ENCODE measurements around the gene PTPRH. TPM values are rescaled to one million over a fixed set of nuclear protein-coding genes. Genes with fewer than 3 reads are reported as not detected.

The PTPRH gene
- total RNA-seq, 2 experiments from 2014 or later, result not detected

GRCh38 chr19:55216461-55217198, 7.3 kb upstream of the PTPRH start:
- ATAC-seq (ENCODE audit: poor library complexity) (peak; percentile 72), DNase-seq (peak in 13 of 14 experiments; percentile 13 to 69 (median 35))
- peaks cover 11% of the 10 kb centered on the region for H3K4me1 Mint-ChIP-seq (ENCODE audit: low read depth)
- H3K27me3 ChIP-seq (ENCODE audit: control insufficient read depth in 1 of 2, insufficient read depth in 2 of 2, low read length in 2 of 2), result peaks cover 3 to 7% of the 10 kb centered on the region in 2 experiments
- TF ChIP-seq, protein P1, sequence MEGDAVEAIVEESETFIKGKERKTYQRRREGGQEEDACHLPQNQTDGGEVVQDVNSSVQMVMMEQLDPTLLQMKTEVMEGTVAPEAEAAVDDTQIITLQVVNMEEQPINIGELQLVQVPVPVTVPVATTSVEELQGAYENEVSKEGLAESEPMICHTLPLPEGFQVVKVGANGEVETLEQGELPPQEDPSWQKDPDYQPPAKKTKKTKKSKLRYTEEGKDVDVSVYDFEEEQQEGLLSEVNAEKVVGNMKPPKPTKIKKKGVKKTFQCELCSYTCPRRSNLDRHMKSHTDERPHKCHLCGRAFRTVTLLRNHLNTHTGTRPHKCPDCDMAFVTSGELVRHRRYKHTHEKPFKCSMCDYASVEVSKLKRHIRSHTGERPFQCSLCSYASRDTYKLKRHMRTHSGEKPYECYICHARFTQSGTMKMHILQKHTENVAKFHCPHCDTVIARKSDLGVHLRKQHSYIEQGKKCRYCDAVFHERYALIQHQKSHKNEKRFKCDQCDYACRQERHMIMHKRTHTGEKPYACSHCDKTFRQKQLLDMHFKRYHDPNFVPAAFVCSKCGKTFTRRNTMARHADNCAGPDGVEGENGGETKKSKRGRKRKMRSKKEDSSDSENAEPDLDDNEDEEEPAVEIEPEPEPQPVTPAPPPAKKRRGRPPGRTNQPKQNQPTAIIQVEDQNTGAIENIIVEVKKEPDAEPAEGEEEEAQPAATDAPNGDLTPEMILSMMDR (IDR thresholded peaks at IDR 0.05), result no peak
- no peak overlapping the region for H3K4me3 Mint-ChIP-seq
- H3K27me3 Mint-ChIP-seq, result peaks cover 29% of the 10 kb centered on the region
- ChIA-PET CTCF (no interaction called here), POLR2A (interaction anchor here (1.6 kb wide), 1 partner anchor 43 kb away, joined by 3 read pairs; no protein-coding TSS in a partner anchor)
- H3K27ac ChIP-seq (ENCODE audit: low read depth in 1 of 2, low read length in 2 of 2), result no peak overlapping the region
- no peak overlapping the region for H3K4me3 ChIP-seq (ENCODE audit: low read length)
- peaks cover 6 to 43% of the 10 kb centered on the region in 2 experiments for H3K9me3 ChIP-seq (ENCODE audit: control insufficient read depth in 1 of 2, insufficient read depth in 1 of 2, low read length in 2 of 2)
- no peak overlapping the region for H3K27ac Mint-ChIP-seq
- peaks cover 13% of the 10 kb centered on the region for H3K4me1 ChIP-seq (ENCODE audit: insufficient read depth, low read length)
- H3K36me3 Mint-ChIP-seq (ENCODE audit: low read depth), result peaks cover 12% of the 10 kb centered on the region
- intact Hi-C loops (cut with DNase I, micrococcal nuclease), result loop anchor here in 1 of 2 experiments (5.0 kb wide), 1 partner anchor 36 kb away; no protein-coding TSS in a partner anchor
- H3K9me3 Mint-ChIP-seq, result peaks cover 4% of the 10 kb centered on the region
- no peaks in the 10 kb centered on the region for H3K36me3 ChIP-seq (ENCODE audit: insufficient read depth, low read length)

GRCh38 chr19:55213547-55213946, 4.2 kb upstream of the PTPRH start:
- Mint-ChIP-seq H3K27ac (no peak overlapping the region), H3K4me1 (ENCODE audit: low read depth) (peaks cover 11% of the 10 kb centered on the region), H3K9me3 (peaks cover 4% of the 10 kb centered on the region), H3K36me3 (ENCODE audit: low read depth) (no peaks in the 10 kb centered on the region), H3K27me3 (peaks cover 43% of the 10 kb centered on the region), H3K4me3 (no peak overlapping the region)
- H3K4me3 ChIP-seq (ENCODE audit: low read length), result no peak overlapping the region
- no peaks in the 10 kb centered on the region for H3K36me3 ChIP-seq (ENCODE audit: insufficient read depth, low read length)
- intact Hi-C loops (cut with DNase I, micrococcal nuclease), result no loop called here
- POLR2A ChIA-PET, result no interaction called here
- no peak for DNase-seq
- H3K27ac ChIP-seq (ENCODE audit: low read depth in 1 of 2, low read length in 2 of 2), result no peak overlapping the region
- peaks cover 3 to 7% of the 10 kb centered on the region in 2 experiments for H3K27me3 ChIP-seq (ENCODE audit: control insufficient read depth in 1 of 2, insufficient read depth in 2 of 2, low read length in 2 of 2)
- CTCF ChIA-PET, result no interaction called here
- TF ChIP-seq, protein P1 (IDR thresholded peaks at IDR 0.05), result no peak
- H3K4me1 ChIP-seq (ENCODE audit: insufficient read depth, low read length), result peaks cover 13% of the 10 kb centered on the region
- ATAC-seq (ENCODE audit: poor library complexity), result no peak
- peaks cover 6 to 37% of the 10 kb centered on the region in 2 experiments for H3K9me3 ChIP-seq (ENCODE audit: control insufficient read depth in 1 of 2, insufficient read depth in 1 of 2, low read length in 2 of 2)

DNA sequence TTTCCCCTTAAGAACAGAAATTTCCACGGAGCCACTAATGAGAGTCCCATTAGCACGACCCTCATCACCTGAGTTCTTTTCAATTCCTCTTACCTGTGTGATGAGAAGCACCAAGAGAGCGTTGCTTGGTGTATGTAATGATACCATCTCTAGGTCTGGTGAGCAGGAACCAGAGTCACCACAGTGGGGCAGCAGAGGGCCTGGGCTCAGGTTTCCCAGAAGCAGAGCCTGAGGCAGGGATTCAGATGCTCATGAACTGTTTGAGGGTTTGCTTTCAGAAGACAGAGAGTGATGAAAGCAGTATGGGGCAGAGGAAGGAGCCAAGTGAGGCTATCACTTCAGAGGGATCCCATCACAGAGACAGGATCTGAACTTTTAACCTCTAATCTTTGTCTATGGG, 3.1 kb upstream of the PTPRH start:
- no peaks in the 10 kb centered on the region for H3K36me3 ChIP-seq (ENCODE audit: insufficient read depth, low read length)
- peaks cover 11% of the 10 kb centered on the region for H3K4me1 Mint-ChIP-seq (ENCODE audit: low read depth)
- ChIA-PET POLR2A (no interaction called here), CTCF (no interaction called here)
- DNase-seq, result peak in 9 of 14 experiments; percentile 4 to 53 (median 28)
- TF ChIP-seq, protein P1 (IDR thresholded peaks at IDR 0.05), result no peak
- H3K9me3 Mint-ChIP-seq, result peaks cover 4% of the 10 kb centered on the region
- no peaks in the 10 kb centered on the region for H3K36me3 Mint-ChIP-seq (ENCODE audit: low read depth)
- peaks cover 13% of the 10 kb centered on the region for H3K4me1 ChIP-seq (ENCODE audit: insufficient read depth, low read length)
- intact Hi-C loops (cut with DNase I, micrococcal nuclease), result no loop called here
- H3K4me3 Mint-ChIP-seq, result no peak overlapping the region
- peaks cover 43% of the 10 kb centered on the region for H3K27me3 Mint-ChIP-seq
- peaks cover 3 to 7% of the 10 kb centered on the region in 2 experiments for H3K27me3 ChIP-seq (ENCODE audit: control insufficient read depth in 1 of 2, insufficient read depth in 2 of 2, low read length in 2 of 2)
- no peak for ATAC-seq (ENCODE audit: poor library complexity)
- peaks cover 6 to 35% of the 10 kb centered on the region in 2 experiments for H3K9me3 ChIP-seq (ENCODE audit: control insufficient read depth in 1 of 2, insufficient read depth in 1 of 2, low read length in 2 of 2)
- H3K4me3 ChIP-seq (ENCODE audit: low read length), result no peak overlapping the region
- H3K27ac ChIP-seq (ENCODE audit: low read depth in 1 of 2, low read length in 2 of 2), result no peak overlapping the region
- H3K27ac Mint-ChIP-seq, result no peak overlapping the region

All from CD4-positive, alpha-beta T cell (primary cell).